Sigmoid colon (tissue), 7 donors: ENCODE measurements around the gene ATOH8. TPM values are rescaled to one million over a fixed set of nuclear protein-coding genes. Genes with fewer than 3 reads are reported as not detected.
A peak's percentile ranks its signal among the peaks of the same experiment; 100 is the strongest.

Experiments used
- DNase-seq: peaks from one replicate; pipeline ENCODE4 v3.0.0-alpha.2; 2019
- H3K27ac ChIP-seq, 4 donors: fragments of 200-600 bp; sonication (generic); one replicate each; pipeline ENCODE4 v1.5.1; 2016 to 2019; ENCODE audit warnings: mild to moderate bottlenecking in 1 of 4
- H3K27me3 ChIP-seq, 3 donors: fragments of 200-600 bp; sonication (generic); one replicate each; pipeline ENCODE4 v1.5.1; 2019; ENCODE audit warnings: mild to moderate bottlenecking in 1 of 3
- H3K36me3 ChIP-seq, 4 donors: fragments of 200-600 bp; sonication (generic); one replicate each; pipeline ENCODE4 v1.5.1; 2016 to 2019
- H3K4me1 ChIP-seq, 4 donors: fragments of 200-600 bp; sonication (generic); one replicate each; pipeline ENCODE4 v1.5.1; 2017 to 2019
- H3K4me3 ChIP-seq, 4 donors: fragments of 200-600 bp; sonication (generic); one replicate each; pipeline ENCODE4 v1.5.1; 2017 to 2019; ENCODE audit warnings: mild to moderate bottlenecking in 2 of 4, moderate library complexity in 1 of 4
- H3K9me3 ChIP-seq, 4 donors: fragments of 200-600 bp in 3 of 4; sonication (generic) in 3 of 4; one replicate each; pipeline versions ENCODE4 v1.5.1 to v1.6.1; 2013 to 2019
- CTCF ChIP-seq, 4 experiments: fragments of 450-650 bp in 3 of 4; fragments of 200-600 bp in 1 of 4; IDR thresholded peaks; one replicate each; pipeline ENCODE4 v1.5.1; 2016 to 2019; ENCODE audit warnings: antibody characterized with exemption in 4 of 4, mild to moderate bottlenecking in 3 of 4, moderate library complexity in 2 of 4
- EP300 ChIP-seq, 4 donors: sonication (generic); formaldehyde crosslinking; IDR thresholded peaks; one replicate each; pipeline ENCODE4 v1.6.1; 2017; ENCODE audit warnings: antibody characterized with exemption in 4 of 4
- POLR2A ChIP-seq, 2 donors: fragments of 450-650 bp; IDR thresholded peaks; one replicate each; pipeline ENCODE4 v1.6.1; 2016; ENCODE audit warnings: antibody characterized with exemption in 2 of 2, mild to moderate bottlenecking in 2 of 2, moderate library complexity in 2 of 2
- POLR2AphosphoS5 ChIP-seq, 4 donors: sonication (generic); formaldehyde crosslinking; IDR thresholded peaks; one replicate each; pipeline ENCODE4 v1.6.1; 2017; ENCODE audit warnings: antibody characterized with exemption in 4 of 4
- WGBS, 2 donors: extraction: QIAGEN DNeasy Blood & Tissue Kit; methylation state at CpG; one replicate each; pipeline ENCODE4 v1.1.7; 2013; 5-methylcytosine and 5-hydroxymethylcytosine counted together
- intact Hi-C: fragments of 100-400 bp; cut with DNase I; formaldehyde crosslinking; loops from one replicate; pipeline ENCODE4 v1.15.1; 2023
- polyA plus RNA-seq, 3 donors: library from polyadenylated mRNA; stranded (reverse); fragments of 200-250 nt; gene quantifications; one replicate each; pipeline ENCODE4 v1.2.3, GENCODE V29; 2013
- total RNA-seq, 4 donors: library from RNA; depleted of rRNA; stranded (reverse); fragments of >200 nt; gene quantifications; one replicate each; pipeline ENCODE4 v1.1.0, GENCODE V29; 2016
- donor health status: healthy with polysubstance abuse.
- donor health status: Bipolar disorder and iron deficiency.
- donor health status: healthy.

The ATOH8 gene
- total and polyA plus RNA-seq, 7 donors, result 1.6 to 20.6 (median 12.4) TPM

GRCh38 chr2:85802354-85803103, 48.7 kb downstream of the ATOH8 start:
- TF ChIP-seq POLR2A (IDR thresholded peaks at IDR 0.05), result no peak
- no peak for TF ChIP-seq EP300 (IDR thresholded peaks at IDR 0.05)
- TF ChIP-seq POLR2AphosphoS5 (IDR thresholded peaks at IDR 0.05), result no peak
- TF ChIP-seq CTCF (IDR thresholded peaks at IDR 0.05), result no peak
- Histone ChIP-seq H3K4me3 (no peak overlapping the region), H3K27ac (no peak overlapping the region), H3K27me3 (no peaks in the 10 kb centered on the region), H3K9me3 (no peaks in the 10 kb centered on the region), H3K4me1 (peaks cover 0 to 5% (median 2%) of the 10 kb centered on the region in 4 donors), H3K36me3 (no peaks in the 10 kb centered on the region)
- intact Hi-C loops, result no loop called here
- peak; percentile 32 for DNase-seq
- 74 to 82% methylated on average over 9 of the region's 9 CpGs for WGBS, 2 donors

GRCh38 chr2:85803704-85804425, 50.1 kb downstream of the ATOH8 start:
- no peak overlapping the region for H3K4me3 ChIP-seq
- no peak overlapping the region for H3K27ac ChIP-seq
- no peaks in the 10 kb centered on the region for H3K9me3 ChIP-seq
- H3K27me3 ChIP-seq, result no peaks in the 10 kb centered on the region
- no peaks in the 10 kb centered on the region for H3K4me1 ChIP-seq
- DNase-seq, result peak; percentile 61
- TF ChIP-seq POLR2A (IDR thresholded peaks at IDR 0.05) (no peak), EP300 (IDR thresholded peaks at IDR 0.05) (no peak), CTCF (IDR thresholded peaks at IDR 0.05) (no peak), POLR2AphosphoS5 (IDR thresholded peaks at IDR 0.05) (no peak)
- no peaks in the 10 kb centered on the region for H3K36me3 ChIP-seq
- intact Hi-C loops, result no loop called here
- 74% methylated on average over 10 of the region's 10 CpGs for WGBS, 2 donors

GRCh38 chr2:85804583-85804982, 50.8 kb downstream of the ATOH8 start:
- no peaks in the 10 kb centered on the region for H3K27me3 ChIP-seq

GRCh38 chr2:85806358-85807118, 52.7 kb downstream of the ATOH8 start:
- Histone ChIP-seq H3K9me3 (no peaks in the 10 kb centered on the region), H3K27ac (no peak overlapping the region), H3K4me3 (no peak overlapping the region), H3K27me3 (no peaks in the 10 kb centered on the region), H3K36me3 (no peaks in the 10 kb centered on the region), H3K4me1 (peaks cover 0 to 12% (median 9%) of the 10 kb centered on the region in 4 donors)
- DNase-seq, result peak; percentile 13
- TF ChIP-seq POLR2A (IDR thresholded peaks at IDR 0.05) (no peak), EP300 (IDR thresholded peaks at IDR 0.05) (no peak), POLR2AphosphoS5 (IDR thresholded peaks at IDR 0.05) (no peak), CTCF (IDR thresholded peaks at IDR 0.05) (no peak)
- WGBS, 2 donors, result 57 to 82% methylated on average over 4 of the region's 4 CpGs
- intact Hi-C loops, result no loop called here

More at GRCh38 chr2:85804583-85804982, 50.8 kb downstream of the ATOH8 start:
- H3K27ac ChIP-seq, result no peak overlapping the region
- H3K4me3 ChIP-seq, result no peak overlapping the region
- H3K9me3 ChIP-seq, result no peaks in the 10 kb centered on the region
- no peaks in the 10 kb centered on the region for H3K36me3 ChIP-seq
- intact Hi-C loops, result no loop called here
- WGBS, 2 donors, result 0 to 2% methylated on average over 1 of the region's 1 CpG
- peak; percentile 57 for DNase-seq
- TF ChIP-seq CTCF (IDR thresholded peaks at IDR 0.05) (peak in 3 of 4 experiments; percentile 37 to 53 (median 49)), EP300 (IDR thresholded peaks at IDR 0.05) (no peak), POLR2AphosphoS5 (IDR thresholded peaks at IDR 0.05) (no peak)
- no peaks in the 10 kb centered on the region for H3K4me1 ChIP-seq
